Measurements from ENCODE around the gene TMEM219. TPM values are rescaled to one million over a fixed set of nuclear protein-coding genes. Genes with fewer than 3 reads are reported as not detected.

The TMEM219 gene
- total RNA-seq, 1 experiment from 2014 or later = 69.6 TPM

- TF ChIP-seq ZNF425 (CRISPR knock-in tag; conservative IDR thresholded peaks at IDR 0.05) (no peak), FOXJ3 (CRISPR knock-in tag; IDR thresholded peaks at IDR 0.05; ENCODE audit: borderline replicate concordance) (no peak), PRDM15 (CRISPR knock-in tag; IDR thresholded peaks at IDR 0.05) (no peak), RORB (CRISPR knock-in tag; IDR thresholded peaks at IDR 0.05) (no peak), JAZF1 (CRISPR knock-in tag; IDR thresholded peaks at IDR 0.05) (no peak), CREB1 (CRISPR knock-in tag; IDR thresholded peaks at IDR 0.05) (peak; percentile 36; the same call in 1 of the 2 replicates), KAT7 (CRISPR knock-in tag; IDR thresholded peaks at IDR 0.05; ENCODE audit: borderline replicate concordance) (no peak), ZNF671 (CRISPR knock-in tag; IDR thresholded peaks at IDR 0.05) (no peak), NFYB (CRISPR knock-in tag; conservative IDR thresholded peaks at IDR 0.05; ENCODE audit: low read depth) (no peak), SMAD3 (CRISPR knock-in tag; IDR thresholded peaks at IDR 0.05; ENCODE audit: borderline replicate concordance) (no peak; the same call in 1 of the 2 replicates), FOXP4 (CRISPR knock-in tag; IDR thresholded peaks at IDR 0.05) (no peak)
- TF ChIP-seq, protein P1, sequence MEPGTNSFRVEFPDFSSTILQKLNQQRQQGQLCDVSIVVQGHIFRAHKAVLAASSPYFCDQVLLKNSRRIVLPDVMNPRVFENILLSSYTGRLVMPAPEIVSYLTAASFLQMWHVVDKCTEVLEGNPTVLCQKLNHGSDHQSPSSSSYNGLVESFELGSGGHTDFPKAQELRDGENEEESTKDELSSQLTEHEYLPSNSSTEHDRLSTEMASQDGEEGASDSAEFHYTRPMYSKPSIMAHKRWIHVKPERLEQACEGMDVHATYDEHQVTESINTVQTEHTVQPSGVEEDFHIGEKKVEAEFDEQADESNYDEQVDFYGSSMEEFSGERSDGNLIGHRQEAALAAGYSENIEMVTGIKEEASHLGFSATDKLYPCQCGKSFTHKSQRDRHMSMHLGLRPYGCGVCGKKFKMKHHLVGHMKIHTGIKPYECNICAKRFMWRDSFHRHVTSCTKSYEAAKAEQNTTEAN (CRISPR knock-in tag; IDR thresholded peaks at IDR 0.05) = no peak
- TF ChIP-seq, protein P2, sequence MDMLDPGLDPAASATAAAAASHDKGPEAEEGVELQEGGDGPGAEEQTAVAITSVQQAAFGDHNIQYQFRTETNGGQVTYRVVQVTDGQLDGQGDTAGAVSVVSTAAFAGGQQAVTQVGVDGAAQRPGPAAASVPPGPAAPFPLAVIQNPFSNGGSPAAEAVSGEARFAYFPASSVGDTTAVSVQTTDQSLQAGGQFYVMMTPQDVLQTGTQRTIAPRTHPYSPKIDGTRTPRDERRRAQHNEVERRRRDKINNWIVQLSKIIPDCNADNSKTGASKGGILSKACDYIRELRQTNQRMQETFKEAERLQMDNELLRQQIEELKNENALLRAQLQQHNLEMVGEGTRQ (CRISPR knock-in tag; IDR thresholded peaks at IDR 0.05) = no peak
- TF ChIP-seq, protein P3, sequence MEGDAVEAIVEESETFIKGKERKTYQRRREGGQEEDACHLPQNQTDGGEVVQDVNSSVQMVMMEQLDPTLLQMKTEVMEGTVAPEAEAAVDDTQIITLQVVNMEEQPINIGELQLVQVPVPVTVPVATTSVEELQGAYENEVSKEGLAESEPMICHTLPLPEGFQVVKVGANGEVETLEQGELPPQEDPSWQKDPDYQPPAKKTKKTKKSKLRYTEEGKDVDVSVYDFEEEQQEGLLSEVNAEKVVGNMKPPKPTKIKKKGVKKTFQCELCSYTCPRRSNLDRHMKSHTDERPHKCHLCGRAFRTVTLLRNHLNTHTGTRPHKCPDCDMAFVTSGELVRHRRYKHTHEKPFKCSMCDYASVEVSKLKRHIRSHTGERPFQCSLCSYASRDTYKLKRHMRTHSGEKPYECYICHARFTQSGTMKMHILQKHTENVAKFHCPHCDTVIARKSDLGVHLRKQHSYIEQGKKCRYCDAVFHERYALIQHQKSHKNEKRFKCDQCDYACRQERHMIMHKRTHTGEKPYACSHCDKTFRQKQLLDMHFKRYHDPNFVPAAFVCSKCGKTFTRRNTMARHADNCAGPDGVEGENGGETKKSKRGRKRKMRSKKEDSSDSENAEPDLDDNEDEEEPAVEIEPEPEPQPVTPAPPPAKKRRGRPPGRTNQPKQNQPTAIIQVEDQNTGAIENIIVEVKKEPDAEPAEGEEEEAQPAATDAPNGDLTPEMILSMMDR (IDR thresholded peaks at IDR 0.05) = no peak
- TF ChIP-seq, protein P4, sequence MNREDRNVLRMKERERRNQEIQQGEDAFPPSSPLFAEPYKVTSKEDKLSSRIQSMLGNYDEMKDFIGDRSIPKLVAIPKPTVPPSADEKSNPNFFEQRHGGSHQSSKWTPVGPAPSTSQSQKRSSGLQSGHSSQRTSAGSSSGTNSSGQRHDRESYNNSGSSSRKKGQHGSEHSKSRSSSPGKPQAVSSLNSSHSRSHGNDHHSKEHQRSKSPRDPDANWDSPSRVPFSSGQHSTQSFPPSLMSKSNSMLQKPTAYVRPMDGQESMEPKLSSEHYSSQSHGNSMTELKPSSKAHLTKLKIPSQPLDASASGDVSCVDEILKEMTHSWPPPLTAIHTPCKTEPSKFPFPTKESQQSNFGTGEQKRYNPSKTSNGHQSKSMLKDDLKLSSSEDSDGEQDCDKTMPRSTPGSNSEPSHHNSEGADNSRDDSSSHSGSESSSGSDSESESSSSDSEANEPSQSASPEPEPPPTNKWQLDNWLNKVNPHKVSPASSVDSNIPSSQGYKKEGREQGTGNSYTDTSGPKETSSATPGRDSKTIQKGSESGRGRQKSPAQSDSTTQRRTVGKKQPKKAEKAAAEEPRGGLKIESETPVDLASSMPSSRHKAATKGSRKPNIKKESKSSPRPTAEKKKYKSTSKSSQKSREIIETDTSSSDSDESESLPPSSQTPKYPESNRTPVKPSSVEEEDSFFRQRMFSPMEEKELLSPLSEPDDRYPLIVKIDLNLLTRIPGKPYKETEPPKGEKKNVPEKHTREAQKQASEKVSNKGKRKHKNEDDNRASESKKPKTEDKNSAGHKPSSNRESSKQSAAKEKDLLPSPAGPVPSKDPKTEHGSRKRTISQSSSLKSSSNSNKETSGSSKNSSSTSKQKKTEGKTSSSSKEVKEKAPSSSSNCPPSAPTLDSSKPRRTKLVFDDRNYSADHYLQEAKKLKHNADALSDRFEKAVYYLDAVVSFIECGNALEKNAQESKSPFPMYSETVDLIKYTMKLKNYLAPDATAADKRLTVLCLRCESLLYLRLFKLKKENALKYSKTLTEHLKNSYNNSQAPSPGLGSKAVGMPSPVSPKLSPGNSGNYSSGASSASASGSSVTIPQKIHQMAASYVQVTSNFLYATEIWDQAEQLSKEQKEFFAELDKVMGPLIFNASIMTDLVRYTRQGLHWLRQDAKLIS (CRISPR knock-in tag; IDR thresholded peaks at IDR 0.05; ENCODE audit: borderline replicate concordance) = 0 out of 2 replicates have a peak, but pooled peaks have one; percentile 71
Observed at GRCh38 chr16:29995324-29995910, 33.5 kb downstream of the TMEM219 start, which contains the start of gene HIRIP3 (continued).
